ENCODE measurements around the gene LTBP1.

The LTBP1 gene

DNA sequence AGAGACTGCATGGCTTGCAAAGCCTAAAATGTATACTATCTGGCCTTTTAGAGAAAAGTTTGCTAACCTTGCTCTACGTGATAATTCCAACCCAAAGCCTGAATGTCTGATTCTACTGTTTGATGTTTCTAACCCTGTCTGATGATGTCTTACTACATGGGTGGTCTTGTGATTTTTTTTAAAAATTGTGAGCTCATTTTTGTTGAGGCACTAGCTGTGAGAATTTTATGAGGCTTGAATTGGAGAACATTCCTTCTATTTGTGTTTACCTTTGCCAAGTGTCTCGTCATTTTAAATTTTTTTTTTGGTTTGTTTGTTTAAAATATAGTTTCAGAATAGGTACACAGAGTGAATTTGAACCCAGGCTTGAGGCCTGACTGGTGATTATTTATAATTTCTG lies 15.2 kb upstream of the LTBP1 start:
- TF ChIP-seq GABPA (IDR thresholded peaks at IDR 0.05; ENCODE audit: low read depth) = no peak
- no peak for TF ChIP-seq SPI1 (IDR thresholded peaks at IDR 0.05; ENCODE audit: borderline replicate concordance, low read depth)
- TF ChIP-seq, protein P1, sequence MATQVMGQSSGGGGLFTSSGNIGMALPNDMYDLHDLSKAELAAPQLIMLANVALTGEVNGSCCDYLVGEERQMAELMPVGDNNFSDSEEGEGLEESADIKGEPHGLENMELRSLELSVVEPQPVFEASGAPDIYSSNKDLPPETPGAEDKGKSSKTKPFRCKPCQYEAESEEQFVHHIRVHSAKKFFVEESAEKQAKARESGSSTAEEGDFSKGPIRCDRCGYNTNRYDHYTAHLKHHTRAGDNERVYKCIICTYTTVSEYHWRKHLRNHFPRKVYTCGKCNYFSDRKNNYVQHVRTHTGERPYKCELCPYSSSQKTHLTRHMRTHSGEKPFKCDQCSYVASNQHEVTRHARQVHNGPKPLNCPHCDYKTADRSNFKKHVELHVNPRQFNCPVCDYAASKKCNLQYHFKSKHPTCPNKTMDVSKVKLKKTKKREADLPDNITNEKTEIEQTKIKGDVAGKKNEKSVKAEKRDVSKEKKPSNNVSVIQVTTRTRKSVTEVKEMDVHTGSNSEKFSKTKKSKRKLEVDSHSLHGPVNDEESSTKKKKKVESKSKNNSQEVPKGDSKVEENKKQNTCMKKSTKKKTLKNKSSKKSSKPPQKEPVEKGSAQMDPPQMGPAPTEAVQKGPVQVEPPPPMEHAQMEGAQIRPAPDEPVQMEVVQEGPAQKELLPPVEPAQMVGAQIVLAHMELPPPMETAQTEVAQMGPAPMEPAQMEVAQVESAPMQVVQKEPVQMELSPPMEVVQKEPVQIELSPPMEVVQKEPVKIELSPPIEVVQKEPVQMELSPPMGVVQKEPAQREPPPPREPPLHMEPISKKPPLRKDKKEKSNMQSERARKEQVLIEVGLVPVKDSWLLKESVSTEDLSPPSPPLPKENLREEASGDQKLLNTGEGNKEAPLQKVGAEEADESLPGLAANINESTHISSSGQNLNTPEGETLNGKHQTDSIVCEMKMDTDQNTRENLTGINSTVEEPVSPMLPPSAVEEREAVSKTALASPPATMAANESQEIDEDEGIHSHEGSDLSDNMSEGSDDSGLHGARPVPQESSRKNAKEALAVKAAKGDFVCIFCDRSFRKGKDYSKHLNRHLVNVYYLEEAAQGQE (IDR thresholded peaks at IDR 0.05; ENCODE audit: insufficient replicate concordance, low read depth) = no peak
- TF ChIP-seq, protein P2, sequence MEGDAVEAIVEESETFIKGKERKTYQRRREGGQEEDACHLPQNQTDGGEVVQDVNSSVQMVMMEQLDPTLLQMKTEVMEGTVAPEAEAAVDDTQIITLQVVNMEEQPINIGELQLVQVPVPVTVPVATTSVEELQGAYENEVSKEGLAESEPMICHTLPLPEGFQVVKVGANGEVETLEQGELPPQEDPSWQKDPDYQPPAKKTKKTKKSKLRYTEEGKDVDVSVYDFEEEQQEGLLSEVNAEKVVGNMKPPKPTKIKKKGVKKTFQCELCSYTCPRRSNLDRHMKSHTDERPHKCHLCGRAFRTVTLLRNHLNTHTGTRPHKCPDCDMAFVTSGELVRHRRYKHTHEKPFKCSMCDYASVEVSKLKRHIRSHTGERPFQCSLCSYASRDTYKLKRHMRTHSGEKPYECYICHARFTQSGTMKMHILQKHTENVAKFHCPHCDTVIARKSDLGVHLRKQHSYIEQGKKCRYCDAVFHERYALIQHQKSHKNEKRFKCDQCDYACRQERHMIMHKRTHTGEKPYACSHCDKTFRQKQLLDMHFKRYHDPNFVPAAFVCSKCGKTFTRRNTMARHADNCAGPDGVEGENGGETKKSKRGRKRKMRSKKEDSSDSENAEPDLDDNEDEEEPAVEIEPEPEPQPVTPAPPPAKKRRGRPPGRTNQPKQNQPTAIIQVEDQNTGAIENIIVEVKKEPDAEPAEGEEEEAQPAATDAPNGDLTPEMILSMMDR (IDR thresholded peaks at IDR 0.05; ENCODE audit: insufficient read depth, low read length) = no peak
- TF ChIP-seq POLR2AphosphoS5 (IDR thresholded peaks at IDR 0.05; ENCODE audit: low read depth) = no peak
- Histone ChIP-seq H3K4me3 (replicated peaks; ENCODE audit: insufficient read depth, low read length) (no peak overlapping the region), H3K27me3 (ENCODE audit: insufficient read depth, poor library complexity, severe bottlenecking) (no peaks in the 10 kb centered on the region), H3K27ac (replicated peaks) (no peak overlapping the region)
- DNase-seq (ENCODE audit: low read depth in 1 of 2, low spot score in 1 of 2) = no peak

DNA sequence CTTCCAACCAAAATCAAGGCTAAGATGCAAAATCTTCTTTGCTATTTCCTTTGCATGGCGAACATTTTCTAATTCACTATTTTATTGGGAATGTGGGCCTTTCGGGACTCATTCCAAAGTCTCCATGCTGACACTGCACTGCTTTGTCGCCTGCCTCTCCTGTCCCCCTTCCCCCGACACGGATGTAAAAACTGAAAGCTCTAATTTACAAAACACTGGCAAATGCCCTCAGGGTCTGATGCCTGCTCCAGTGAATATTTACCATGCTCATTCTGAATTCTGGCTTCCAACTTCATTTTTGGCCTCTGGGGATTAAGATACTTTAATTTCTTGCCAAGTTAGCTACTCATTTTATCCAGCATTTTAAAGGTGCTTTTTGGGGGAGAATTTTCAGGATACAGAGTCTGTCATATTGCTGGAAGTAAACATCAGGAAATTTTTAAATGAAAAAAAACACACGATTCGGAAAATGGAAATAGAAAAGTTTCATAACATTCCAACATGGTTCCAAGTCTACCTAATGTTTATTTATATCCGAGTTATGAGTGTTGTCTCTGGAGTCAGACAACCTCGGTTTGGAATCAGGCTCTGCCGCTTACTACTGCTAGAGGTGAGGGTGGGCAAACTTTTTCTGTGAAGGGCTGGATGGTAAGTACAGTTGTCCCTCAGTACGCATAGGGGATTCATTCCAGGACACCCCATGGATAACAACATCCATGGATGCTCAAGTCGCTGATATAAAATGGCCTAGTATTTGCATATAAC lies 14.6 kb upstream of the LTBP1 start:
- Histone ChIP-seq H3K27ac (replicated peaks) (no peak overlapping the region), H3K27me3 (ENCODE audit: insufficient read depth, poor library complexity, severe bottlenecking) (no peaks in the 10 kb centered on the region), H3K4me3 (replicated peaks; ENCODE audit: insufficient read depth, low read length) (no peak overlapping the region)
- no peak for TF ChIP-seq POLR2AphosphoS5 (IDR thresholded peaks at IDR 0.05; ENCODE audit: low read depth)
- no peak for TF ChIP-seq GABPA (IDR thresholded peaks at IDR 0.05; ENCODE audit: low read depth)
- TF ChIP-seq, protein P2 (IDR thresholded peaks at IDR 0.05; ENCODE audit: insufficient read depth, low read length) = no peak
- TF ChIP-seq SPI1 (IDR thresholded peaks at IDR 0.05; ENCODE audit: borderline replicate concordance, low read depth) = no peak
- TF ChIP-seq, protein P1 (IDR thresholded peaks at IDR 0.05; ENCODE audit: insufficient replicate concordance, low read depth) = no peak
- no peak for DNase-seq (ENCODE audit: low read depth in 1 of 2, low spot score in 1 of 2)

DNA sequence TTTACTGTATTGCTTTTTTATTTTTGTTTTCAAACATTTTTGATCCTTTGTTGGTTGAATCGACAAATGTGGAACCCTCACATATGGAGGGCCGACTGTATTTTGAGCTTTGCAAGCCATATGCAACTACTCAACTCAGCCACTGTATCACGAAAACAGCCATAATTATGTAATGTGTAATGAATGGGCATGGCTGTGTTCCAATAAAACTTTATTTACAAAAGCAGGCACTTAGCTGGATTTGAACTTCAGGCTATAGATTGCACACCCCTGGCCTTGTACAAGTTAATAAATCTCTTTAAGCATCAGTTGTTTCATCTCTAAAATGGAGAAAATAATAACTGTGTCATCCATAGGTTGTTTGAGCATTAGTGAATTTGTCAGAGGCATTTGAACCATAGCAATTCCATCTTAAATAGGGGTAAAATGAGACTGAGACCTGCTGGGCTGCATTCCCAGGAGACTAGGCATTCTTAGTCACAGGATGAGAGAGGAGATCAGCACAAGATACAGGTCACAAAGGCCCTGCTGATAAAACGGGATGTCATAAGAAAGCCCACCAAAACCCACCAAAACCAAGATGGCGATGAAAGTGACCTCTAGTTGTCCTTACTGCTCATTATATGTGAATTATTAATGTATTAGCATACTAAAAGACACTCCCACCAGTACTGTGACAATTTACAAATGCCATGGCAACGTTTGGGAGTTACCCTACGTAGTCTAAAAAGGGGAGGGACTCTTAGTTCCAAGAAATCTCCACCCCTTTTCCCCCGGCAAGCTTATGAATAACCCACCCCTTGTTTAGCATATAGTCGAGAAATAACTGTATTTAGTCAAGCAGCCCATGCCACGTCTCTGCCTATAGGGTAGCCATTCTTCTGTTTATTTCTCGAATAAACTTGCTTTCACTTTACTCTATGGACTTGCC lies 13.7 kb upstream of the LTBP1 start:
- DNase-seq (ENCODE audit: low read depth in 1 of 2, low spot score in 1 of 2) = no peak
- Histone ChIP-seq H3K4me3 (replicated peaks; ENCODE audit: insufficient read depth, low read length) (no peak overlapping the region), H3K27ac (replicated peaks) (no peak overlapping the region), H3K27me3 (ENCODE audit: insufficient read depth, poor library complexity, severe bottlenecking) (no peaks in the 10 kb centered on the region)
- TF ChIP-seq GABPA (IDR thresholded peaks at IDR 0.05; ENCODE audit: low read depth) = no peak
- no peak for TF ChIP-seq POLR2AphosphoS5 (IDR thresholded peaks at IDR 0.05; ENCODE audit: low read depth)
- TF ChIP-seq, protein P2 (IDR thresholded peaks at IDR 0.05; ENCODE audit: insufficient read depth, low read length) = no peak
- TF ChIP-seq SPI1 (IDR thresholded peaks at IDR 0.05; ENCODE audit: borderline replicate concordance, low read depth) = no peak
- TF ChIP-seq, protein P1 (IDR thresholded peaks at IDR 0.05; ENCODE audit: insufficient replicate concordance, low read depth) = no peak

All from HL-60 (cell line).